HG03432 (cell line): ENCODE measurements around the gene HMGB2.

Source experiments
- ATAC-seq: cut with Tn5 transposase; IDR thresholded peaks from one replicate; pipeline ENCODE4 v1.9.1; 2021; ENCODE audit warnings: mild to moderate bottlenecking, moderate library complexity; ENCODE audit not compliant: unreplicated experiment

HMGB2 gene

DNA sequence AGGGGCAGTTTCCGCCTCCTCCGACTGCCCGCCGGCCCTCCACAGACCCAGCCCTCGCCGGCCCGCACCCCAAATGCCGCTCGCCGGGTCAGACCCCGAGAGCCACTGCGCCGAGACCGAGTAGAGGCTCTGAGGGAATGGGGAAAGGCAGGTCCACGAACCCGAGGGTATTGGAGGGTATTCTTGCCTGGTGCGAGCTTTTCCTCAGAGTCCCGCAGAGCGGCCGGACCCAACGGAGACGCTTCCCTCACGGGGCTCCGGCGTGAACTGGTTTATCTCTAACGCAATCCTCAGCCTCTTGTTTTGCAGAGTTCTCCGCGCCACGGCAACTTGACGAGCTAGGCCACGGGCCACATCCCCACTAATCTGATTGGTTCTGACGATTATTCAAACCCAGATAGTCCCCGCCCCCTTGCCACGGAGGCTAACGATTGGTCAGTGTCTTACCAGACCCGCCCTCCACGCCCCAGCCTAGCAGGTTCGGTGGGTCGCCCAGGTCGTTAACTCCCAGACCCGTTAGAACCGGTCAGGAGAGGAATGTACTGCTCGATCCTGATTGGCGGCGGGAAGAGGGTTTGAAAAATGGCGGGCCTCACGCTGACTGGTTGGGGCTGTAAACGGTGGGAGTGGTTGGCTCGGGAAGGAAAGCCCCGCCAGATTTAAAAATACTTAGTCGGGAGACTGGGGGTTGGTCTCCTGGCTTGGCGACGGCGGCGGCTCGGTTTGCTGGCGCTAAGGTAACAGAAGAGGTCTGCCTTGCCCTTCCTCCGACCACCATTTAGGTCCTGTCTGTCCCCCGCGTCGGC, at the start of gene HMGB2:
Gene HMGB2 (minus strand): TSS at position 274 of the 806 bp plus-strand sequence. CDS start 709 bp downstream, outside the sequence.
- peak; percentile 90 for ATAC-seq

DNA sequence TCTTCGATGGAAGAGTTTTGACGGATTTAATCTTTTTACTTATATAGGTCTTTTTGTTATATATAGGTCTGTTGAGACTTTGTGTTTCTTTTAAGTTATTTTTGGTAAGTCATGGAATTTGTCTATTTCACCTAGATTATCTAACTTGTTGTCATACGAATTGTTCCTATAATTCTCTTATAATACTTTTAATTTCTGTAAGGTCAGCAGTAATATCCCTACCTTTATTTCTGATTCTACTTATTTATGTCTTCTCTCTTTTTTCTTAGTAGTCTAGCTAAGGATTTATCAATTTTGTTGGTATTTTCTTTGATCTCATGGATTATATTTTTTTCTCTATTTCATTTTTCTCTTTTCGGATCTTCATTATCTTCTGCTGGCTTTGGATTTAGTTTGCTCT, 48.2 kb upstream of the HMGB2 start:
- no peak for ATAC-seq

DNA sequence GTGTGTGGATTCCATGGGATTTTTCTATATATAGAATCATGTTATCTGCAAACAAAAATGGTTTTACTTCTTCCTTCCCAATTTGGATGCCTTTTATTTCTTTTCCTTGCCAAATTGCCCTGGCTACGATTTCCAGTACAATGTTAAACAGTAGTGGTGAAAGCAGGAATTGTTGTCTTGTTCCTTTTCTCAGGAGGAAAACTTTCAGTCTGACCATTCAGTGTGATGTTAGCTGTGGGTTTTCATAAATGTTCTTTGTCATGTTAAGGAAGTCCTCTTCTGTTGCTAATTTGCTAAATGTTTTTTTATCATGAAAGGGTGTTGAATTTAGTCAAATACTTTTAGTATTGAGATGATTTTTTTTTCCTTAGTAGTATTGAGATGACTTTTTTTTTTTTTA, 47.5 kb upstream of the HMGB2 start:
- ATAC-seq, result no peak

DNA sequence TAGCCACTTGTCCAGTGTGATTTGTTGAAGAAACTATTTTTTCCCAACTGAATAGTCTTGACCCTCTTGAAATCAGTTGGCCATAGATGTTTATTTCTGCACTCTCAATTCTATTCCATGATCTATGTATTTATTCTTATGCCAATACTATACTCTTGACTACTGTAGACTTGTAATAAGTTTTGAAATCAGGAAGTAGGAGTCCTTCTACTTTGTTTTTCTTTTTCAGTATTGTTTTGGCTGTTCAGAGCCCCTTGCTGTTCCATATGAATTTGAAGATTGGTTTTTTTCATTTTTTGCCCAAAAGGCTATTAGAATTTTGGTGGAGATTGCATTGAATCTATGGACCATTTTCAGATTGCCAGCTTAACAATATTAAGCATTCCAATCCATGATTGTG, 46.8 kb upstream of the HMGB2 start:
- no peak for ATAC-seq

DNA sequence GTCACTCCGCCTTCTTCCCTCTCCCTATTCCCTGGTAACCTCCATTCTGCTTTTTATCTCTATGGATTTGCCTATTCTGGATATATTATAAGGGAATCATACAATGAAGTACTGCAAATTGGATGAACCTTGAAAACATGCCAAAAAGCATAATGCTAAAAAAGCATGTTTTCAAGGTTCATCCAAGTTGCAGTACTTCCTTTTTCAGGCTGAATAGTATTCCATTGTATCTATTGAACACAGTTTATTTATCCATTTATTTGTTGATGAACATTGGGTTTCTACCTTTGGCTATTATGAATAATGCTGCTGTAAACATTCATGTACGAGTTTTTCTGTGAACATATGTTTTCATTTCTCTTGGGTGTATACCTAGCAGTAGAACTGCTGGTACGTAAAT, 45.8 kb upstream of the HMGB2 start:
- ATAC-seq, result no peak

- no peak for ATAC-seq
Measured at GRCh38 chr4:173374588-173374987, 40.4 kb upstream of the HMGB2 start.

GRCh38 chr4:173371292-173372192, 37.4 kb upstream of the HMGB2 start:
- ATAC-seq, result peak; percentile 27

- ATAC-seq, result peak; percentile 75
Measured at GRCh38 chr4:173370477-173371291, 36.5 kb upstream of the HMGB2 start, which contains the start of gene SAP30. TSS of gene SAP30 (plus strand) at chr4:173370954. CDS start at chr4:173371183, 229 bp downstream.

DNA sequence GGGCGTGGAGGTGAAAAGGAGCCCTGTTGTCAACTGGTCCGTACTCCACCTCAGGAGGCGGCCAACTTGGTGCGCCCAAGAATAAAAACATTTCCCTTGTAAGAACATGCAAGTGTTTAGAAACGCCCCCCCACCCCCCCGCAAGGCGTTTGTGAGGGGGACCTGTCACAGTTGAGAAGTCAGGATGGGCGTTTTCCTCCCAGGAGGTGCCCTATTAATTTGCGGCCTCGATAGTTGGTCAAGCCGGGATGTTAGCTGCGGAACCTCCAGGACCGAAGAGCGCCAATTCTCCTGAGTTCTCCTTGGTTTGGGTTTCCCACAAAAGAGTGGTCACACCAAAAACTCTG, 35.9 kb upstream of the HMGB2 start:
- ATAC-seq, result peak; percentile 2

DNA sequence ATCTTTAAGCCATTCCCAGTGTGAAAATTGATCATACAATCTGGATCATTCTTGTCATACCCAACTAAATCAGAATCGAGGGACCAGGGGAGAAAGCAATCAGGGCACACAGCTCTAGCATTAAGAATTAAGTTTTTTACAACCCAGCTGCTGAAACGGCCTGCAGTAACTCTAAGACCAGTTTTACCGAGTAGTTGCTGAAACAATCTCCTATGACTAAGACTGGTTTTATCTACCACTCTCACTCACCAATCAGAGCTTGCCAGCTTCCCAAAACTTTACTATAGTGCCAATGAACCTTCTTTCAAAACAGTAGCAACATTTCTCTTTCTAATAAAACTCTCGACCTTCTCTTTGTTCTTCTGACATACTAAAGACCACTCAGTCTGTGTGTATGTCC, 33.8 kb upstream of the HMGB2 start:
- ATAC-seq, result no peak

DNA sequence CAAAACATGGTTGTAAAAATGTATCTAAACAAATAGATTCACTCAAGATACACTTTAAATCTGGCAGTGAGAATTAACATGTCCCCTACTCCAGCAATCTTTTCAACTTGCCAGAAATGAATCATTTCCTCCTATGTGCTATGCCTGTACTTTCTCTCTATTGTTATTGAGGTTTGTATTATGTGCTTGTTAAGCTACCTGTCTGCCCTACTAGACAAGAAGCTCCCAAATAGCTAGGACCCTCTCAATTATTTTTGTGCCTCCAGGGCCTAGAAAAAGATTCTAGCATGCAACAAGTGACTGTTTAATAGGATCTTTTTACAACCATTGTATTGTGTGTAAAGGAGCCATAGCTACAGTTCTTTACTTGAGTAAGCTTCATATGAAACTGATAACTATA, 33.1 kb upstream of the HMGB2 start:
- ATAC-seq, result peak; percentile 18

- no peak for ATAC-seq
Measured at GRCh38 chr4:173365359-173365996, 31.3 kb upstream of the HMGB2 start.

DNA sequence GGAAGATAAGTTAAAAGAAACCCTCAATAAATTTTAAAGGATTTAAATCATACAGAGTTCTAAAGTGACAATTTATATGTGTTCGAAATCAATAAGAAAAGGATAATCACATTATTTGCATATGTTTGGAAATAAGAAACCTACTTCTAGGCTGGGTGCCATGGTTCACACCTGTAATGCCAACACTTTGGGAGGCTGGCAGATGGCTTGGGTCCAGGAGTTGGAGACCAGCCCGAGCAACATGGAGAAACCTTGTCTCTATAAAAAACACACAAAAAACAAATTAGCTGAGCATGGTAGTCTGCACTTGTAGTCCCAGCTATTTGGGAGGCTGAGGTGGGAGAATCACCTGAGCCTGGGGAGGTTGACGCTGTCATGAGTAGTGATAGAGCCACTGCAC, 28.5 kb upstream of the HMGB2 start:
- ATAC-seq, result no peak

DNA sequence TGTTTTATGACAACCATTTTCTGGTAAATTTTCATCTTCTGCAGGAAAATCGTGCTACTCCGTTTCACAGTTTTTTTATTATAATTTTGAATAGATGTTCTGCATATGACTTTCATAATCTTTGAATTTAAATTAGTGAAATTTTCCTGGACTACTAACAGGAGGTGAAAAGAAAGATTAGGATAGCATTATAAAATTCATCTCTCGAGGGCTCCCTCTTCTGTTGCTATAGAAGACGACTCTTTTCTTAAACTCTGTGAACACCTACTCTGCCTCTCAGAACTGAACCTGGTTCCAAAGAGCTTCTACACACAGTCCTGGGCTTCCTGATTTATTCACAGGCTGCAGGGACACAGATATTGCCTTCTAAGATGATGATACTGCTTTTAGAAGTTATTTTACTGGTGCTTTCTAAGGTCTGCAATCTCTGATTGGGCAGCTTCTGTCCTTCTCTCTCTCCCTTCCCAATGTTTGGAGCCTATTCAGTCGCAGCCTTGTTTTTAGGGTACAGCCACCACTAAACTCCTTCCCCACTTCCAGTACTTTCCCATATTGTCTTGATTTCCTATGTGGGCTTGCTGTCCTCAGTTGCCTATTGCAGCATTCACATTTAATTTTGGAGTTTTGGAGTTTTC, 26.5 kb upstream of the HMGB2 start:
- peak; percentile 41 for ATAC-seq

DNA sequence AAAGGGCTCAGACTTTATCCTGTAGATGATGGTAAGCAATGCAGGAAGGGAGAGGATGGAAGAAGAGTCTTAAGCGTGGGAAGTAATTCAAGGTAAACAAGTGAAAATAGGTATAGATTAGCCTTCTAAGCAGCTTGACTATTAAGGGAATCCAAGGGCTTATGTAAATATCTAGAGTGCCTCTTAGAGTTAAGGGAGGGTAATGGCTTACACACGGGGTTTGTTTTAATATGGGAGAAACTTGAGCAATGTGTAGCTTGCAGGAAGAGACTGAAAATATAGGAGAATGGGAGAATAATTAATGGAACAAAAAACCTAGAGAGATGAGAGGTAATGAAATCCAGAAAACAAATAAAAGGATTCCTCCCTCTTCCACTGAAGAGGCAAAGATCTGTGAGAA, 23.8 kb upstream of the HMGB2 start:
- ATAC-seq, result no peak

- ATAC-seq, result no peak
Measured at GRCh38 chr4:173347467-173347866, 13.3 kb upstream of the HMGB2 start.

- ATAC-seq, result no peak
Measured at GRCh38 chr4:173346074-173346473, 11.9 kb upstream of the HMGB2 start.

DNA sequence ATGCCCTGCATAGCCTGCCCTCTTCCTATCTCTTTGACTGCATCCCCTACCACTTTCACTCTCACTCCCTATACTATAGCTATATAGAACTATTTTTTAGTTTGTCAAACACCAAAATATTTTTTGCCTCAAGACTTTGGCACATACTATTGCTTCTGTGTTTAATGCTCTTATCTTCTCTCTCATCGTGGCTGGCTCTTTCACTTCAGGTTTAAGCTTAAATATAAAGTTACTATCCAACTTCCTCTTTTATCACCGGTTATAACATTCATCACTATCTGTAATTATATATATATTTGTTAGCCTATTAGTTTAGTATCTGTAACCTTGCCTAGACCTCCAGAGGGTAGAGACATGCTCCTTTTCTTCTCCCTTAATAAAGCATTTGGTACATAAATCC, 11.5 kb upstream of the HMGB2 start:
- ATAC-seq, result no peak

GRCh38 chr4:173343832-173344397, 9.8 kb upstream of the HMGB2 start:
- no peak for ATAC-seq

DNA sequence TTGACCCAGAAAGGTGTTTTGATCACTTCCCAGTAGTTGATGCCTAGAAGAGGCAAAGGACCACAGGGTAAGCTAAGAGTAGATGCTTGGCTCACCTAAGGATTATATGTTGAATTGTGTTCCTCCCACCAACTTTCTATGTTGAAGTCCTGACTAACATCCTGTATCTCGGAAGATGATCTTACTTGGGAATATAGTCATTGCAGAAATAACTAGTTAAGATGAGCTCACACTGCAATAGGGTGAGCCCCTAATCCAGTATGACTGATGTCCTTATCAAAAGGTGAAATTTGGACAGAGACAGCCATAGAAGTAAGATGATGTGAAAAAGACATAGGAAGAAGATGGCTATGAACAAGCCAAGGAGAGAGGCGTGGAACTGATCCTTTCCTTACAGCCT, 3.3 kb upstream of the HMGB2 start:
- ATAC-seq, result no peak
